Erythroblast (primary cell): ENCODE measurements around the gene MTOR.

Source experiments
- GATA1 ChIP-seq: IDR thresholded peaks from 2 replicates; pipeline ENCODE4 v1.6.1; 2011; ENCODE audit warnings: low read depth, mild to moderate bottlenecking, control low read depth, low read length, moderate library complexity
- POLR2A ChIP-seq: IDR thresholded peaks from 2 replicates; pipeline ENCODE4 v1.6.1; 2011; ENCODE audit warnings: mild to moderate bottlenecking, low read length

DNA sequence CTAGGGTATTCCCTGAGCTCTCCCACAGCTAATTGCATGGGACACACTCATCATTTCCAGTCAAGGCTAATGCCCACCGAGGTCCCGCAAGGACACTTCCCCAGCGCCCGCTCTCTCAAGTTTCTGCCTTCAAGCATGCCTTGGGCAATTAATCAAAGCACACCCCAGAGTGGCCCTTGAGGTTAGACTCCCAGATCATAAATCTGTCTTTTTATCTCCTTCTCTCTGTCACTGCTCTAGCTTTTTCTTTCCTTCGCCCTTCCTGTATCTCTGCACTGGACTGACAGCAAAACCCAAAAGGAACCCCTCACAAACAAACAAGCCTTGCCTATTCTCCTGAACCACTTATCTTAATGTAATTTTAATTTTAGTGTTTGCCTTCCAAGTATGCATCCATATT is 154.8 kb downstream of the MTOR start:
- no peak for TF ChIP-seq POLR2A
- no peak for TF ChIP-seq GATA1
